ENCODE data around the gene SDE2.

Gene SDE2

GRCh38 chr1:225963735-225964530 is 35.2 kb downstream of the SDE2 start:
- Histone ChIP-seq H3K9ac (ENCODE audit: low read length) (no peak overlapping the region), H2AFZ (ENCODE audit: low read depth, low read length, severe bottlenecking) (no peak overlapping the region), H3K36me3 (ENCODE audit: low read length) (no peaks in the 10 kb centered on the region), H3K27me3 (ENCODE audit: low read length) (no peaks in the 10 kb centered on the region), H3K4me3 (ENCODE audit: insufficient read depth, low read length, poor library complexity, severe bottlenecking) (no peak overlapping the region), H3K4me2 (ENCODE audit: low read depth, low read length, poor library complexity, severe bottlenecking) (no peak overlapping the region), H3K9me2 (replicated peaks; ENCODE audit: insufficient read depth, low read length) (no peaks in the 10 kb centered on the region), H3K9me3 (ENCODE audit: insufficient read depth, low read length) (no peaks in the 10 kb centered on the region), H3K79me2 (ENCODE audit: insufficient read depth, low read length) (no peaks in the 10 kb centered on the region), H3K27ac (ENCODE audit: low read depth, low read length) (no peak overlapping the region), H3F3A (ENCODE audit: insufficient read depth) (no peaks in the 10 kb centered on the region), H4K20me1 (ENCODE audit: low read depth, low read length) (no peaks in the 10 kb centered on the region)
- TF ChIP-seq CTCF (IDR thresholded peaks at IDR 0.05; ENCODE audit: insufficient read depth, low read length, poor library complexity, severe bottlenecking) = no peak
- TF ChIP-seq EZH2phosphoT487 (conservative IDR thresholded peaks at IDR 0.05; ENCODE audit: low read length) = no peak

GRCh38 chr1:225962440-225962975 is 36.6 kb downstream of the SDE2 start:
- H2AFZ ChIP-seq (ENCODE audit: low read depth, low read length, severe bottlenecking) = no peak overlapping the region
- no peaks in the 10 kb centered on the region for H3K27me3 ChIP-seq (ENCODE audit: low read length)
- no peaks in the 10 kb centered on the region for H3K9me3 ChIP-seq (ENCODE audit: insufficient read depth, low read length)
- no peak overlapping the region for H3K27ac ChIP-seq (ENCODE audit: low read depth, low read length)
- H3K4me3 ChIP-seq (ENCODE audit: insufficient read depth, low read length, poor library complexity, severe bottlenecking) = no peak overlapping the region
- H3K79me2 ChIP-seq (ENCODE audit: insufficient read depth, low read length) = no peaks in the 10 kb centered on the region
- no peak overlapping the region for H3K9ac ChIP-seq (ENCODE audit: low read length)
- H3K4me2 ChIP-seq (ENCODE audit: low read depth, low read length, poor library complexity, severe bottlenecking) = no peak overlapping the region
- H3K9me2 ChIP-seq (replicated peaks; ENCODE audit: insufficient read depth, low read length) = no peaks in the 10 kb centered on the region
- no peaks in the 10 kb centered on the region for H4K20me1 ChIP-seq (ENCODE audit: low read depth, low read length)
- TF ChIP-seq CTCF (IDR thresholded peaks at IDR 0.05; ENCODE audit: insufficient read depth, low read length, poor library complexity, severe bottlenecking) = peak; percentile 77
- no peak for TF ChIP-seq EZH2phosphoT487 (conservative IDR thresholded peaks at IDR 0.05; ENCODE audit: low read length)
- no peaks in the 10 kb centered on the region for H3K36me3 ChIP-seq (ENCODE audit: low read length)
- no peaks in the 10 kb centered on the region for H3F3A ChIP-seq (ENCODE audit: insufficient read depth)

GRCh38 chr1:225961659-225962439 is 37.3 kb downstream of the SDE2 start:
- no peak for TF ChIP-seq CTCF (IDR thresholded peaks at IDR 0.05; ENCODE audit: insufficient read depth, low read length, poor library complexity, severe bottlenecking)
- no peak for TF ChIP-seq EZH2phosphoT487 (conservative IDR thresholded peaks at IDR 0.05; ENCODE audit: low read length)
- H3K79me2 ChIP-seq (ENCODE audit: insufficient read depth, low read length) = no peaks in the 10 kb centered on the region
- no peak overlapping the region for H3K27ac ChIP-seq (ENCODE audit: low read depth, low read length)
- H3K9me2 ChIP-seq (replicated peaks; ENCODE audit: insufficient read depth, low read length) = no peaks in the 10 kb centered on the region
- no peak overlapping the region for H3K9ac ChIP-seq (ENCODE audit: low read length)
- H3K36me3 ChIP-seq (ENCODE audit: low read length) = no peaks in the 10 kb centered on the region
- H2AFZ ChIP-seq (ENCODE audit: low read depth, low read length, severe bottlenecking) = no peak overlapping the region
- H3K4me3 ChIP-seq (ENCODE audit: insufficient read depth, low read length, poor library complexity, severe bottlenecking) = no peak overlapping the region
- no peaks in the 10 kb centered on the region for H4K20me1 ChIP-seq (ENCODE audit: low read depth, low read length)
- no peaks in the 10 kb centered on the region for H3K9me3 ChIP-seq (ENCODE audit: insufficient read depth, low read length)
- H3F3A ChIP-seq (ENCODE audit: insufficient read depth) = no peaks in the 10 kb centered on the region
- H3K27me3 ChIP-seq (ENCODE audit: low read length) = no peaks in the 10 kb centered on the region
- H3K4me2 ChIP-seq (ENCODE audit: low read depth, low read length, poor library complexity, severe bottlenecking) = no peak overlapping the region
